PC-9 (cell line): Measurements from ENCODE around the gene HAT1. TPM values are rescaled to one million over a fixed set of nuclear protein-coding genes. Genes with fewer than 3 reads are reported as not detected.

ENCODE experiments used
- BruUV-seq: library from RNA; stranded (reverse); fragments of 400-500 nt; replicated peaks from 2 replicates; lab custom pipeline; 2021; lab: Mats Ljungman, UMichigan
- CTCF ChIA-PET: fragments of 300-600 bp; sonication (Branson Sonifier 250); formaldehyde crosslinking; loops from one replicate; lab custom pipeline; 2022; ENCODE audit warnings: antibody characterized with exemption; lab: Charles Lee
- POLR2A ChIA-PET: fragments of 300-600 bp; sonication (Branson Sonifier 250); formaldehyde crosslinking; loops from one replicate; lab custom pipeline; 2022; ENCODE audit warnings: antibody characterized with exemption; ENCODE audit not compliant: unreplicated experiment; lab: Charles Lee
- DNase-seq, 2 experiments: peaks; one replicate each; pipeline versions ENCODE4 v3.0.0 to v3.0.0-alpha.2; 2015 to 2022; ENCODE audit warnings: mixed read lengths in 1 of 2
- H2AFZ ChIP-seq: fragments of 200-600 bp; sonication (generic); 2 replicates; pipeline ENCODE4 v1.8.1; 2017; ENCODE audit warnings: antibody characterized with exemption
- H3F3A ChIP-seq: fragments of 200-600 bp; sonication (generic); 2 replicates; pipeline ENCODE4 v1.8.1; 2017; ENCODE audit warnings: antibody characterized with exemption, mild to moderate bottlenecking, low read depth; ENCODE audit not compliant: insufficient read depth
- H3K27ac ChIP-seq: fragments of 200-600 bp; sonication (generic); 2 replicates; pipeline ENCODE4 v1.6.1; 2016; ENCODE audit warnings: mixed run types
- H3K27me3 ChIP-seq: fragments of 200-600 bp; sonication (generic); 2 replicates; pipeline ENCODE4 v1.6.1; 2016; ENCODE audit warnings: low read depth, mixed run types; ENCODE audit not compliant: insufficient read depth
- H3K36me3 ChIP-seq: fragments of 200-600 bp; sonication (generic); 2 replicates; pipeline ENCODE4 v1.6.1; 2016; ENCODE audit warnings: low read depth, mixed run types
- H3K4me1 ChIP-seq: fragments of 200-600 bp; sonication (generic); replicated peaks from 2 replicates; pipeline ENCODE4 v1.6.1; 2016; ENCODE audit warnings: mixed run types; ENCODE audit not compliant: insufficient read depth
- H3K4me2 ChIP-seq: fragments of 200-600 bp; sonication (generic); 2 replicates; pipeline ENCODE4 v1.6.1; 2017; ENCODE audit warnings: mixed run types
- H3K4me3 ChIP-seq: fragments of 200-600 bp; sonication (generic); 2 replicates; pipeline ENCODE4 v1.6.1; 2016; ENCODE audit warnings: mixed run types
- H3K79me2 ChIP-seq: fragments of 200-600 bp; sonication (generic); 2 replicates; pipeline ENCODE4 v1.6.1; 2017; ENCODE audit warnings: low read depth, mixed run types
- H3K9me2 ChIP-seq: fragments of 200-600 bp; sonication (generic); 2 replicates; pipeline ENCODE4 v1.8.1; 2017; ENCODE audit warnings: mild to moderate bottlenecking; ENCODE audit not compliant: insufficient read depth
- H3K9me3 ChIP-seq: fragments of 200-600 bp; sonication (generic); 2 replicates; pipeline ENCODE4 v1.8.1; 2016; ENCODE audit warnings: low read depth; ENCODE audit not compliant: insufficient read depth
- H4K20me1 ChIP-seq: fragments of 200-600 bp; sonication (generic); 2 replicates; pipeline ENCODE4 v1.8.1; 2017; ENCODE audit not compliant: insufficient read depth
- EZH2 ChIP-seq: fragments of 200-600 bp; sonication (generic); IDR thresholded peaks from 2 replicates; pipeline ENCODE4 v1.8.0; 2017; ENCODE audit warnings: antibody characterized with exemption, low read depth
- intact Hi-C: fragments of 100-400 bp; cut with micrococcal nuclease; formaldehyde crosslinking; loops from one replicate; pipeline ENCODE4 v1.10.0; 2022; ENCODE audit not compliant: unreplicated experiment
- total RNA-seq: library from RNA; stranded (reverse); gene quantifications from 2 replicates; pipeline ENCODE4 v1.2.3, GENCODE V29; 2021
- TF ChIP-seq, protein P1 (sequence below): fragments of 200-600 bp; sonication (generic); conservative IDR thresholded peaks from 2 replicates; pipeline ENCODE4 v1.6.1; 2017; ENCODE audit warnings: mixed run types, antibody characterized with exemption, mild to moderate bottlenecking, moderate library complexity

Gene HAT1
- total RNA-seq, 1 experiment from 2014 or later: 132 TPM

DNA sequence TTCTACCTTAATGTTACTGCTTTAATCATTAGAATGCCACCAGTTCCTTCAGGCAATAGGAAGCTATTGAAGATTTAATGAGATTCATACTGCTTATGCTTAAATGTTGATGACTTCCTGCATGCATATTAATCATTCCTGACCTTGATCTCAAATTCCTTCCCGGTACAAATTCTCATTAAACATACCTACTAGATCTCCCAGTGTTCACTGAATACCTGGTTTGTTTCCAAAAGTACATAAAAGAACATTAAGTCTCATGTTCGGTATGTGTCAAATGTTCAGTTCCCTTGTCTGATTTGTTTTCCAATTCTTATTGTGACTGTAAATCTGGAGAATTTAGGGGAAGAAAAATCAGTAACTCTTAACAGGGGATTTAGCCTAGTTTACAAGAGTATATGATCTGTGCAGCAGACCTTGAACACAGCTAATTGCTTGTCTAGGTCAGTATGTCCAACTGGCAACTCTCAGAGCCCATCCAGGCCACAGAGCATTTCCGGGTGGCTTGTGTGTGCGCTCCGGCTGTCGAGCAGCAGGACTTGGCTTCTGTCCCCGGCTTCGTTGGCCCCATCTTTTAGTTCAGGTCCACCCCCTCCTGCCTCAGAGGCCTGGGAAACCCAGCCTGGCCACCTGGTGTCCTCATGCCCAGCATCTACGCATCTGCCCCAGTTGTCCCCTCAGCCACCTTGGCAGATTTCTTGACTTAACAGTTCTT, 90.6 kb downstream of the HAT1 start:
- no peaks in the 10 kb centered on the region for H3K9me3 ChIP-seq
- H3F3A ChIP-seq: peaks cover 6% of the 10 kb centered on the region; the same call in 1 of the 2 replicates
- no peak overlapping the region for H3K4me2 ChIP-seq
- H3K36me3 ChIP-seq: no peaks in the 10 kb centered on the region
- no peaks in the 10 kb centered on the region for H3K79me2 ChIP-seq
- no peak overlapping the region for H3K4me3 ChIP-seq
- no peak overlapping the region for H2AFZ ChIP-seq
- no peak overlapping the region for H3K27ac ChIP-seq
- H3K9me2 ChIP-seq: no peaks in the 10 kb centered on the region
- TF ChIP-seq, protein P1, sequence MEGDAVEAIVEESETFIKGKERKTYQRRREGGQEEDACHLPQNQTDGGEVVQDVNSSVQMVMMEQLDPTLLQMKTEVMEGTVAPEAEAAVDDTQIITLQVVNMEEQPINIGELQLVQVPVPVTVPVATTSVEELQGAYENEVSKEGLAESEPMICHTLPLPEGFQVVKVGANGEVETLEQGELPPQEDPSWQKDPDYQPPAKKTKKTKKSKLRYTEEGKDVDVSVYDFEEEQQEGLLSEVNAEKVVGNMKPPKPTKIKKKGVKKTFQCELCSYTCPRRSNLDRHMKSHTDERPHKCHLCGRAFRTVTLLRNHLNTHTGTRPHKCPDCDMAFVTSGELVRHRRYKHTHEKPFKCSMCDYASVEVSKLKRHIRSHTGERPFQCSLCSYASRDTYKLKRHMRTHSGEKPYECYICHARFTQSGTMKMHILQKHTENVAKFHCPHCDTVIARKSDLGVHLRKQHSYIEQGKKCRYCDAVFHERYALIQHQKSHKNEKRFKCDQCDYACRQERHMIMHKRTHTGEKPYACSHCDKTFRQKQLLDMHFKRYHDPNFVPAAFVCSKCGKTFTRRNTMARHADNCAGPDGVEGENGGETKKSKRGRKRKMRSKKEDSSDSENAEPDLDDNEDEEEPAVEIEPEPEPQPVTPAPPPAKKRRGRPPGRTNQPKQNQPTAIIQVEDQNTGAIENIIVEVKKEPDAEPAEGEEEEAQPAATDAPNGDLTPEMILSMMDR: no peak
- no peak for TF ChIP-seq EZH2
- BruUV-seq: no TSS peak
- CTCF ChIA-PET: no interaction called here
- intact Hi-C loops: no loop called here
- peaks cover 9% of the 10 kb centered on the region for H3K4me1 ChIP-seq
- POLR2A ChIA-PET: interaction anchor here (1.0 kb wide), 1 partner anchor 1362 kb away, joined by 8 read pairs; no protein-coding TSS in a partner anchor
- H4K20me1 ChIP-seq: no peaks in the 10 kb centered on the region
- no peaks in the 10 kb centered on the region for H3K27me3 ChIP-seq
- DNase-seq: no peak

DNA sequence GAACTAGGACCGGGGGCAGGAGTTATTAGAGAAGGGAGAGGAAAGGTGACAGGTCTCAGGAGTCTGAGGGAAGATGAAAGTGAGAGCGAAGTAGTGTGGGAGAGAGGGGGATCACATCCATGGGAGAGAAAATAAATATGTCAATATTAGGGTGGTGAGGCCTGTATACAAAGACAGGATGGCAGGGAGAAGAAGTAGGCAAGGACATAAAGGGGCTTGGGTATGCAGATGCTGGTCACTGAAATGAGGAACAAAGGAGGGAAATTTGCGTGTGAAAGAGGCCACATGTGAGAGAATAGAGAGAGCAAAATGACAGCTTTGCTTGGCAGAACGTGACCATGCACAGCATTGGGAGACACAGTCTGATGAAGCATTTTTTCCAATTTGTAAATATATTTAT, 91.1 kb downstream of the HAT1 start:
- CTCF ChIA-PET: no interaction called here
- no peak overlapping the region for H3K27ac ChIP-seq
- no peaks in the 10 kb centered on the region for H3K9me2 ChIP-seq
- TF ChIP-seq, protein P1: no peak
- no peak for TF ChIP-seq EZH2
- no peak overlapping the region for H3K4me2 ChIP-seq
- BruUV-seq: no TSS peak
- no peaks in the 10 kb centered on the region for H3K36me3 ChIP-seq
- H3K4me3 ChIP-seq: no peak overlapping the region
- intact Hi-C loops: no loop called here
- H2AFZ ChIP-seq: no peak overlapping the region
- no peaks in the 10 kb centered on the region for H4K20me1 ChIP-seq
- peaks cover 1% of the 10 kb centered on the region; the same call in 1 of the 2 replicates for H3F3A ChIP-seq
- no peaks in the 10 kb centered on the region for H3K79me2 ChIP-seq
- POLR2A ChIA-PET: no interaction called here
- H3K4me1 ChIP-seq: peaks cover 7% of the 10 kb centered on the region
- DNase-seq: no peak
- no peaks in the 10 kb centered on the region for H3K27me3 ChIP-seq
- no peaks in the 10 kb centered on the region for H3K9me3 ChIP-seq

DNA sequence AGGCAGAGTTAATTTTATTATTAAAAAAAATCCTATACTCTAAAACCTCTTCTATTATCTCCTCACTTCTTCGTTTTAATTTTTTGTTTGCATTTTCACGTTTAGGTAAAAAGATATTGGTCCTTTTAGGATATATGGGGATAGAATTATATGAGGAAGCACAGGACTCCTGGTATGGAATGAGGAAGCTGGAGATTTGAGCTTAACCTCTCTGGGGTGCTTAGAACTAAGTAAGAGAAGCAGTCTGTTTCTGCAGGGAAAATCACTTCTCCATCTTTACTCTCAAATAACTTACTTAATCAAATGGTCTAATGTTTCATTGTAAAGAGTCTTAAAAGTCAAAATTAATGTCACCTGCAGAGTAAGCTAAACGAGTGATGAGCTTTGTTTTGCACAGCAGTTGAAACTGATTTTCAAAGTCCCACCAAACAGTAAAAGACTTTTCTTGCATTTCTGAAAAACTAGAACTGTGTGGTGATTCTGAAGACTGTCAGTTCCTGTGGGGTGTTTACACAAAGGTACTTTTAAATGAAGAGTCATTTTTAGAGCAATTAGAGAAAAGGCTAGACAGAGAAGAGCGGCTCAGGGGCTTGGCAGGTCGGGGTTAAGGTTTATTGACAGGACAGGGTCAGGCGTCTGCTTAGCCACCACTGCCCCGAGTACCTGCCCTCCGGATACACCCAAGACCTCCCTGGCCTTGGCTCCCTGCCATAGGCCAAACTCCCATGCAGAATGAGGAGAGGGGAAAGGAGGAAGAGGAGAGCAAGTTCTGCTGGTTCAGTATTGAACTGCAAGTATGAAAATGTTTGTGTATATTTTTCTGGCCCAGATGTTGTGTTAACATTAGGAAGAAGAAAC, 99.0 kb downstream of the HAT1 start:
- H3K9me3 ChIP-seq: no peaks in the 10 kb centered on the region

More for the DNA sequence above, 99.0 kb downstream of the HAT1 start:
- no peaks in the 10 kb centered on the region; the same call in 1 of the 2 replicates for H3K36me3 ChIP-seq
- H4K20me1 ChIP-seq: 0 out of 2 replicates have a peak, but pooled peaks cover 5% of the 10 kb centered on the region
- H3K4me2 ChIP-seq: peak overlapping the region; percentile 47
- H3K4me3 ChIP-seq: peak overlapping the region; percentile 0; the same call in 1 of the 2 replicates
- DNase-seq: peak; percentile 67 to 78
- no peaks in the 10 kb centered on the region; the same call in 1 of the 2 replicates for H3K79me2 ChIP-seq
- ChIA-PET POLR2A (interaction anchor here (0.5 to 0.8 kb wide), 3 partner anchors 21 to 1361 kb away, joined by 4 to 18 read pairs (median 4); no protein-coding TSS in a partner anchor), CTCF (interaction anchor here (0.5 kb wide), 1 partner anchor 74 kb away, joined by 11 read pairs; no protein-coding TSS in a partner anchor)
- peak overlapping the region; percentile 32 for H3K27ac ChIP-seq
- H3K27me3 ChIP-seq: no peaks in the 10 kb centered on the region
- H2AFZ ChIP-seq: no peak overlapping the region; the same call in 1 of the 2 replicates
- BruUV-seq: no TSS peak
- no peak for TF ChIP-seq EZH2
- TF ChIP-seq, protein P1: no peak
- no peaks in the 10 kb centered on the region for H3K9me2 ChIP-seq
- peaks cover 24% of the 10 kb centered on the region for H3K4me1 ChIP-seq
- peaks cover 21% of the 10 kb centered on the region; the same call in 1 of the 2 replicates for H3F3A ChIP-seq
- intact Hi-C loops: loop anchor here (2.0 kb wide), 2 partner anchors 21 to 73 kb away; no protein-coding TSS in a partner anchor
